Right renal cortex interstitium (tissue), 3 donors: ENCODE results near the gene PSMD8. TPM values are rescaled to one million over a fixed set of nuclear protein-coding genes. Genes with fewer than 3 reads are reported as not detected.

ENCODE experiments used
- DNase-seq, 3 donors: peaks; one replicate each; pipeline ENCODE4 v3.0.0-alpha.2; 2013; ENCODE audit warnings: low read depth in 3 of 3, low spot score in 2 of 3
- polyA plus RNA-seq, 3 donors: library from polyadenylated mRNA; unstranded; fragments of 120-200 nt; gene quantifications; one replicate each; pipeline ENCODE4 v1.2.1, GENCODE V29; 2013; ENCODE audit not compliant: insufficient read length in 3 of 3

Gene PSMD8
- polyA plus RNA-seq, 3 donors: 161 to 172 (median 169) TPM

GRCh38 chr19:38433268-38433733 is 58.9 kb downstream of the PSMD8 start, which contains the start of gene RYR1:
Gene RYR1, plus strand, starts transcription at chr19:38433691. Its CDS starts 139 bp downstream, at chr19:38433830.
- no peak for DNase-seq

Other genes starting within 250 kb of the PSMD8 start
- 1 to 10 TPM; 1.1 to 1.3 (median 1.1) TPM for gene DPF1, start 150.3 kb upstream of the PSMD8 start, polyA plus RNA-seq
- gene PPP1R14A, start 118.2 kb upstream of the PSMD8 start, polyA plus RNA-seq: 1 to 10 TPM; 5.2 to 6.4 (median 6.3) TPM
- 100 to 1,000 TPM; 304 to 350 (median 332) TPM for gene SPINT2, start 110.0 kb upstream of the PSMD8 start, polyA plus RNA-seq
- gene C19orf33, start 70.3 kb upstream of the PSMD8 start, polyA plus RNA-seq: 10 to 100 TPM in 2 of 3 donors, 1 to 10 TPM in 1; 5.2 to 10.7 (median 10.5) TPM
- 10 to 100 TPM; 26.0 to 33.7 (median 30.8) TPM for gene YIF1B, start 58.6 kb upstream of the PSMD8 start, polyA plus RNA-seq
- 1 to 10 TPM; 3.1 to 3.3 (median 3.3) TPM for gene KCNK6, start 54.7 kb upstream of the PSMD8 start, polyA plus RNA-seq
- 1 to 10 TPM; 3.8 to 5.0 (median 3.9) TPM for gene CATSPERG, start 38.7 kb upstream of the PSMD8 start, polyA plus RNA-seq
- gene GGN, start 13.5 kb downstream of the PSMD8 start, polyA plus RNA-seq: under 1 TPM; 0.31 to 0.56 (median 0.50) TPM
- 1 to 10 TPM; 1.1 TPM for gene SPRED3, start 14.1 kb downstream of the PSMD8 start, polyA plus RNA-seq
- 10 to 100 TPM; 10.6 to 13.4 (median 11.9) TPM for gene FAM98C, start 28.5 kb downstream of the PSMD8 start, polyA plus RNA-seq
- gene RASGRP4, start 51.6 kb downstream of the PSMD8 start, polyA plus RNA-seq: under 1 TPM; 0.60 to 0.90 (median 0.81) TPM
- gene RYR1, start 59.1 kb downstream of the PSMD8 start, polyA plus RNA-seq: 1 to 10 TPM; 4.2 to 5.0 (median 4.6) TPM
- gene MAP4K1, start 243.4 kb downstream of the PSMD8 start, polyA plus RNA-seq: 1 to 10 TPM; 2.5 to 2.9 (median 2.6) TPM
- gene EIF3K, start 244.6 kb downstream of the PSMD8 start, polyA plus RNA-seq: 100 to 1,000 TPM; 339 to 385 (median 343) TPM